ENCODE measurements around the gene ADCY7. TPM values are rescaled to one million over a fixed set of nuclear protein-coding genes. Genes with fewer than 3 reads are reported as not detected.
A peak's percentile ranks its signal among the peaks of the same experiment; 100 is the strongest.
"Not testable (repeated sequence)": the region's sequence is repeated elsewhere in the genome, so short reads cannot be mapped to it uniquely, and the experiment has no call there.

The ADCY7 gene
- total RNA-seq (2014; rRNA removed; shearing (Covaris generic)): 1.0 and 1.1 TPM in 2 replicates

DNA sequence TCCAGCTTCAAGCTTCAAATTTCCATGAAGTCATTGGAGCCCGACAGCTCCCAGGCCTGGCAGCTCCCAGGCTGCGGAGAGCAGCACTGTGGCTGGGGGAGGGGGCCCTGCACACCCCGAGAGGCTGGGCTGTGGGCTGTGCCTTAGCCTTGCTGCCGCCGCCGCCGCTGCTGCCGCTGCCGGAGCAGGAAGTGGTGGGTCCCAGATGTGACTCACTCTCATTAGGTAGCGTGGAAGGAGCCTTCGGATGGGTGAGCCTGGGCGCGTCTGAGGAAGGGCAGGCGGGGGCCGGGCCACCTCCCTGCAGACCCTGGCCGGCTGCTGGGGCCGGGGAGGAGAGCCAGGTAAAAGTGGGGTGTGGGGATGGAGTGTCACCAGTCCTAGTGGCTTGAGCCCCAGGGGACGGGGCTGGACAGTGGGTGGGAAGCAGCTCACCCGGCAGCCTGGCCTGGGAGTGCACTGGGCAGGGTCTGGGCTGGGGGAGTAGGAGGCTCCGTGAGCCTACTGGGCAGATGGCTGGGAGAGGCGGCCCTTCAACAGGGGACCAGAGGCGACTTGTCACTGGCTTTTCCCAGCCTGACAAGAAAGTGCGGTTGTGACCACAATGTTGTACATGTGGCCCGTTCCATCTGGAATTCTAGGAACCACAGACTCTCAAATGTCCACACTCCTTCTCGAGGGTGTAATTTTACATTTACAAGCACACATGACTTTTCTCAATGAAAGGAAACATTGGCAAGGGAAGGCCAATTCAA, at the start of gene ADCY7:
Gene ADCY7, plus strand, starts transcription at position 215 of the 755 bp plus-strand sequence. CDS start 21,629 bp downstream, outside the sequence.
- DNase-seq (ENCODE audit: low spot score): peak; percentile 36

DNA sequence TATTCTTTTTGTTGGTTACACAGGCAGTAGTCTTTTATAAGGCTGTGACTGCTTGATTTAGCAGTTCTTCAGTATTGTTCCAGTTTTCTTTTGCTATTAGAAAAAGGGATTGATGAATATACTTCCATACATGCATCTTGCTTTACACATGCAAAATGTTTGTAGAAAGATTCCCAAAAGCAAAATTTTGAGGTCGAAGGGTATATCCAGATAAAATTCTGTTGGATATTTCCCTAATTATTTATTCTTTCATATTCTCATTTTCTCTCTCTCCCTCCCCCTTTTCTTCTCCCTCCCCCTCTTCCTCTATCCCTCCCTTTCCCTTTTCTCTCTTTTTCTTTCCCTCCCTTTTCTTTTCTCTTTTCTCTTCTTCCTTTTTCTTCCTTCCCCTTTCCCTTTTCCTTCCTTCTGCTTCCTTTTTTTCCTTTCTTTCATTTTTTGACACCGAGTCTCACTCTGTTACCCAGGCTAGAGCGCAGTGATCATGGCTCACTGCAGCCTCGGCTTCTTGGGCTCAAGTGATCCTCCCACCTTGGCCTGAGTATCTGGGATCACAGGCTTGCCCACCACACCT, 46.9 kb upstream of the ADCY7 start:
- DNase-seq (ENCODE audit: low spot score): no peak

DNA sequence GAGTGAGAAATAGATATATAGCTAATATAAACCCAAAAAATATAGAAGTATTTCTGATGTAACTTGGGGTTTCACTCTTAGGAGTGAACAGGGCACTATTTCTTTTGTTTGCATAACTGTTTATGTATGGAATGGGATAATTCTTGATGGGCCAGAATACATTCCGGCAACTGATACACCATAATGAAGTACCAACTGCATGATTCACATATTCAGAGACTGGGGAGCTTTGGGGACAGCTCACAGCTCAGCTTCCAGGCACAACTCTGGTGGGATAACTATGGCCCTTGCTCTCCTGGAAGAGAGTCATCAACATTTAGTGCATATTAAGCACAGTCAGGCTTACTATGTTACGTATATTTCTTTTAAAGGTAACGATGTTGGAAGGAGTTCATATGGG, 42.1 kb upstream of the ADCY7 start:
- DNase-seq (ENCODE audit: low spot score): no peak

DNA sequence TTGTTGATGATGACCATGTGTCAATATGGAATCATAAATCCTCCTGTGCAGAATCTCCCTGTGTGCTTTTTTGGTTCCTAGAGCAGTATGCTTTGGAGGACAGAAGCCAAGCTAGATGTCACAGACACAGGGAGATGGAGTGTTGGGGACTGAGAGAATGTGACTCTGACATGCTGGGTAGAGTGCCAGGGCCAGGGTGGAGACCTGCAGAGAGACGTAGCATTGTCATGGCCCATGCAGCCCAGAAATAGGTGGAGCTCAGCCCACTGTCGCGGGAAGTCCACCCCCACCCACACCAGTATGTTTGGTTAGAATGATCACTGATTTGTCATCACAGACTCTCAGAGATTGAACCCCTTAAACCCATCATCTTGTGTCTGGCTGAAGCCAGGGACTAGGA, 39.2 kb upstream of the ADCY7 start:
- DNase-seq (ENCODE audit: low spot score): no peak

DNA sequence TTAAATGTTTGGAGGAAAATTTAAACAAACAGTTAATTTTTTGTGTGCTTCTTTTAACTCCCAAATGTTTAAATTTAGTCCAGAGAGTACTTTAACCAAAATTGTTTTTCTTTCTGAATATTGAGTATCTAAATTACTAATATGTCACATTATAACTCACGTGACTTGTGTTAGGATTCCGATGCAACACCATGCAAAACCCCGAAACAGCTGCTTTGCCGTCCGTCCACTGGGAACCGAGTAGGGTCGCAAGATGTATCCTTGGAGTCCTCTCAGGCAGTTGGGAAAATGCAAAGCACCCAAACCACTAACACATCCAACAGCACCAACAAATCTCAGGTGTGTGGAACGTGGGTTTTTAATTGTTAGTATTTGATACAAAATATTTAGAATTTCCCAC, 38.7 kb upstream of the ADCY7 start:
- no peak for DNase-seq (ENCODE audit: low spot score)

DNA sequence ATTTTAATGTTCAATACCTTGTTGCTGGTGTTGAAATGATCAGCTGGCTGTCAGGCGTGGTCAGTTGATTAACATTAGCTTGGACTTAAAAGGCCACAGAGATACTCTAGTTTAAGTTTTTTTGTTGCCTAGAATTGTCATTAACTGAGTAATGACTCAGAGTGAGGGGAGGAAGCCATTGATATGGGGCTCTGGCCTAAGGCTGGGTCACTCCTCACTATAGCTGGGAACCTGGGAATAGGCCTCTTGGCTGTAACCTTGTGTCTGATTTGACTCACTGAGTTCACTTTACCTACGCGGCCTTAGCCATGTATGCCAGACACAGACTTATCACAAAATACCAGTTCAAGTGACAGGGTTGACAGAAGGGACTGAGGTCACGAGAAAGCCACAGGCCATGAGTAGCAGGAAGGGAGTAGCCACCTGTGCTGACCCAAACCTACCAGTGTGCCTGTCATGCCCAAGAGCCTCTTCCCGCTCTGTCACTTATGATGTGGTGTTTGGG, 37.9 kb upstream of the ADCY7 start:
- DNase-seq (ENCODE audit: low spot score): no peak

DNA sequence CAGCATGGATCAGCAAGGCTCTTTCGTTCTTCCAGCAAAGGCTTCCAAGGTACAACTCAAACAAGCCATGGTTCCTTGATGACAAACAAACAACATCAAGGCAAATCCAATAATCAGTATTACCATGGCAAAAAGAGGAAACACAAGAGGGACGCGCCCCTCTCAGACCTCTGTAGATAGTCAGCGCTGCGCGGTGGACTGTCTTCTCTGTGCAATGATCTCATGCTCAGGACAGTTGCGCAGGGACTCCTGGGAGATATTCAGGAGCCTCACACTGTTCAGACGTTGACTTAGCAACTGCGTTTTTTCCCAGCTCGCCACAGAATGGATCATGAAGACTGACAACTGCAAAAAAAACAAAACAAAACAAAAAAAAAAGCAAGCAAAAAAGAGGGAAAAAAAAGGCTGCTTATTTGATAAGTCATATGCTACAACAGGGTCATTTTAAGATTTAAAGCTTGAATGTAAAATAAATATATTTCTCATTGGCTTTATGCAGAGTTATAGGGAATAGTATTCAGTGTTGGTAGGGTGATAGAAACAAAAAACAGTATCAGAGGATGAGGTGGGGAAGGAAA, 37.1 kb upstream of the ADCY7 start:
- no peak for DNase-seq (ENCODE audit: low spot score)

DNA sequence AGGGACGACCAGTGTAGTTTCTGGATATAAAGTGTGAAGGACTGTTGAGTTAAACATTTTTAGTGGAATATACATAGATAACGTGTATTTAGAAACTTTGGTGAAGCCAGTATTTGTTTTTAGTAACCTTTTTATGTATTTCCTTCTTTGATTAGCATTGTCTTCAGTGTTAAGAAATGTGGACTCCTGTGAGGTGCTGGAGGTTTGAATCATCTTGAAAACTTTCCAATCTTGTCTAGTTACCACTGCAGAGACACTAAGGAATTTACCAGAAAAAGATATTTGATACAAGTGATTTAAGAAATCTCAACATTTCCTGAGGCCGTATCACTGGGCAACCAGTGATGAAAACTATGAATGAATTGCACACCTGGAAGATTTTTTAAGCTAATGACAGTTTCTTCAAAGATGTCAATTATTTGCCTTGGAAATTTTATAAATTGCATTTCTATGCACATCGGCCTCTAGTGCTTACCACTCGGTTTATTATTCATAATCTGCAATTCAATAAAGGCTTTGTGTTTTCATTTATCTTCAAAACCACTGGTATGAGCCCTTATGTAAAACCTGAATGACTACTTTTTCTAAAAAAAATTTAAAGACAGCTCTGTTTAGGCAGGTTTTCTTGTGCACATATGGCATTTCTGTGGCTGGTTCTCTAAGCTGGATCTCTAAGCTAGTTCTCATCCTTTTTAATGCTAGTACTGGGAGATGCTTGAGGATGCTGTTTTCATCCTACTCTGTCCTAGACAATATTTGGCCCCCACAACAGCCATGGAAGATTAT, 31.4 kb upstream of the ADCY7 start:
- DNase-seq (ENCODE audit: low spot score): no peak

DNA sequence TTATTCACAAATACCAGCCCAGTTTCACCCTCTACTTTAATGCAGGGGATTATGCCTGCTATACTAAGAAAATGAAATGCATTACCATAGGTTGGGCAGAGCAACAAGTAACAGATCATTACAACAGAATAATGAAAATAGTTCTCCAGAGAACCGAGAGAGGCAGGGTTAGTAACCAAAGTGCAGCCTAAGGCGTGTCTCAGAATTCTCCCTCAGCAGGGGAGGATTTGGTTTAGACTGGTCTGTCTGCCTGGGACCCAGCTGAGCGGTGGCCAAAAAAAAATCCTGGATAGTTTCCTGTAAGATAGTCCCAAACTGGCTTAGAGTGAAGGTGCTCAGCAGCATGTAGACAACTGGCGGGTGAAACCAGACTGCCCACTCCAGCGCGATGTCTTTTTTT, 30.8 kb upstream of the ADCY7 start:
- no peak for DNase-seq (ENCODE audit: low spot score)

DNA sequence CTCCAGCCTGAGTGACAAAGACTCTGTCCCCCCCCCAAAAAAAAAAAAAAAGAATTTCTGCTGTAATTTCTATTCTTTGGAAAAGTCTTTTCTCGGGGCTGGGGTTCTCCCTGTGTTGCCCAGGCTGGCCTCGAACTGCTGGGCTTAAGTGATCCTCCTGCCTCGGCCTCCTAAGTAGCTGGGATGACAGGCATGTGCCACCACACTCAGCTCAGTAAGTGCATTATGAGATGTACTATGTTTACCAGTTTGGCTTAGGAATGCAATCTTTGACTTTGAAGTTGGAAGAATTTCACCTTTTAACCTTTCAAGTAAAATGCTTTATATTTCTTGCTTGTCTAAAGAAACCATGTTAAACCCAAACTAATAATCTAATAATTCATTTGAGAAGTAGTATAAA, 28.0 kb upstream of the ADCY7 start:
- no peak for DNase-seq (ENCODE audit: low spot score)

DNA sequence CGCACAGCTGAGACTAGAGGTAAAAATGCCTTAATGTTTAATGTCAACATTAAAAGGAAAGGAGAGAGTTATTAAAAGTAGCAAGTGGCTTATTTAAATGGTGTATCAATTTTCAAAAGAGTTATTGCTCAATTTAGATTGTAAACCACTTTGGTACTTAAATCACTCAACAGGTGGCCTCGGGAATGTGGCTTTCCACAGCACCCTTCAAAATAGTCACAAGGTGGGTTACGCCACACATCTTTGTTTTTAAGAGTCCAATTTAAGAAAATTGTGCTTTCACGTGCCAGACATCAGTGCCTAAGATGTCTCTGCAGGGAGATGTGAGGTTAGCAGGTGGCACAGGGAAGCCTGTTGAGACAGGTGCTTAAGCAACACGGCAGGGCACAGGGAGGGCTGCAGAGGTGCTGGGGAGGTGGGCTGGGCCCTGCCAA, 27.5 kb upstream of the ADCY7 start:
- DNase-seq (ENCODE audit: low spot score): no peak

DNA sequence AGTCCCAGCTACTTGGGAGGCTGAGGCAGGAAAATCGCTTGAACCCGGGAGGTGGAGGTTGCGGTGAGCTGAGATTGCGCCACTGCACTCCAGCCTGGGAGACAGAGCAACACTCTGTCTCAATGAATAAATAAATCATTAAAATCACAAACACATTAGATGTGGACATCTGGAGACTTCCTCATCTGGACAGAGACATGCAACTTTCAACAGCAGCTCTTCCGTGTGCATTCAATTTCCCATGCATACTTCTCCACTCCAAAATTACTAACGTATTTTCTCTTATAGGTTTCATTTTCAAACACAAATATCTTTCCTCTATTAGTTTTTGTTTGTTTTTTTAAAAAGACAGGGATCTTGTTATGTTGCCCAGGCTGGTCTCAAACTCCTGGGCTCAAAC, 23.3 kb upstream of the ADCY7 start:
- not testable (repeated sequence) for DNase-seq (ENCODE audit: low spot score)

DNA sequence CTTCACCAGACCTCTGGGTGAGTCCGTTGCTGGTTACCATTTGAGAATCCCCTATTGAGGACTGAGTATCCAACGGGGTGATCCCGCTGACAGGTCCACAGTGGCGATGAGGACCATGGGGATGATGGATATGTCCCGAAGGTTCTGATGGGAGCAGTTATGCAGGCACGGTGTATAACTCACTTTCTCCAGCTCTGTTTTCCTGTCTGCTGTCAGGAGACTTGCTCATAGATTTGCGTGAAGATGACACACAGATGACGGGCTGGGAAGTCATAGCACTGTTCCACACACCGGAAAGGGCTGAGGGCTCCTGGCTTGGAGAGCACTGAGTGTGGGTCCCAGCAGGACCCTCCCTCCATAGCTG, 22.2 kb upstream of the ADCY7 start:
- DNase-seq (ENCODE audit: low spot score): no peak

DNA sequence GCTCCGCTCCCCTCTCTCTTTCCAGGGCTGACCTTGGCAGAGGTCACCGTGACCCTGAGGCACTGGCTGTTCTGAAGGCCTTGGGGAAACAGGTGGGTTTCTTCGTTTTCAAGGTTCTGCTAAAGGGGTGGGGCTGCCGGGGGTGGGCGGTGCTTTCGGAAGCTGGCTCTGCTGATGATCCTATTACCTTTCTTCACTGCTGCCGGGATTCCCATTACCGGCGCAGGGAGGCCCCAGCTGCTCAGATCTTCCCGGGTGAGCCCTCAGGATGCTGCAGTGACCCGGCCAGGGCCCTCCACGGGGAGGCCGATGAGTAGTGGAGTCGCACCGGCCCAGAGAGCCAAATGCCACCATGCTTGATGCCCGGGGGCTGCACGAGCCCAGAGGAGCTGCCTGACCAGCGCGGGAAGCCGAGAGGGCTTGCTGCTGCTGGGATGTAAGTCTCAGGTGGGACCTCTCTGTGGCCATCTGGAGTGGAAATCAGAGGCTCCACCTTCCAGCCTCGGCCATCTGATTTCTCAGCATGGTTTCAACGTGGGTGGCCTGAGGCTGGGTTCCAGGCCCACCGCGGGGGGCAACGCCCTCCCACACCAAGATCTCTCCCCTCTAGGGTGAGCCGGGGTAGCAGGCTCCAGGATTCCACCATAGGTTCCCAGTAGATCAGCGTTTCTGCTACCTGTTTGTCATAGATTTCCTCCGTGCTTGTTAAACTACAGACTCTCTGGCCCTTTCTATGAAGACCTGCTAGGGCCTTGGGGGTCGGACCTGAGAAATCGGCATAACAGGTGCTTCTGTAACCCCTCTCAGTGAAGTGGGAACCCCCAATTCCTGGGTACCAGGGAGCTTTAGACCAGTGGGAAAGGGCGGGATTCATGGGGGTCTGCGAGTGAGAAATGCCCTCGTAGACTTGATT, 21.6 kb upstream of the ADCY7 start:
- peak; percentile 9 for DNase-seq (ENCODE audit: low spot score)

DNA sequence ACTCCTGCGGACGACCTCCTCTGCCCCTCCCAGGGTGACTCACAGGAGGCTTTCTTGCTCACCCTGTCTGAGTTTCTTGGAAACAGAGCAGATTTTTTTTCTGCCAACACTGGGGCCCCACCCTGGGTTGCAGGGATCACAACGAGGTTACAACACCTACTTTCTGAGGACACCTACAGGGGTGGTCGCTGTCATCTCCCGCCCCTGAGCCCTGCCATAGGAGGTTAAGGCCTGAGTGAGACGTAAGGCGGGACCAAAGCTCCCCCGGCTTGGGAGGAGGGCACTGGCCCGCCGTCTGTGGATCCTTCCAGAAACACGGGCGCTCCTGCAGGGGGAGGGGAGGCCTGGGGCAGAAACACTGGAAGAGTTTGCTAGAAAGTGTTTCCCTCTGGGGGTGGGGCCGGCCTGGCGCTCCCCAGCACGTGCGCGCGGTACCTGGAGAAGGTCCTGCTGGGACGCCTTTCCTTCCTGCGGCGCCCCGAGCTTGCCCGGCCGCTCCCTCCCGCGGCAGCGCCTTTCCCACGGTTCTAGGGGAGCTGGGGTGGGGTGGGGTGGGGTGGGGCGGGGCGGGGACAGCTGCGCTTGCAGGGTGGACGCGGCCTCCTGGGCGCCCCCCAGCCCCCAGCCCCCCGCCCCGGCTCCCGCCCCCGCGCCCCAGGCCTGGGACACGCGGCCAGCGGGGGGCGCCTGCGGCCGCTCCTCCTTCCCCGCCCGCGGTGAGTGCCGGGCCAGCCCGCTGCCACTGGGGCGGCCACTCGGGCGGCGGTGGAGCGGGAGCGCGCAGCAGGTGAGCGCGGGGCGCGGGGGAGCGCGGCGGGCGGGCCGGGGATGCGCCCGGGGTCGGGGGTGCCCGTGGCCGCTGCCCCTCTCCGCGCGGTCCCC, 20.7 kb upstream of the ADCY7 start:
- peak; percentile 46 for DNase-seq (ENCODE audit: low spot score)

DNA sequence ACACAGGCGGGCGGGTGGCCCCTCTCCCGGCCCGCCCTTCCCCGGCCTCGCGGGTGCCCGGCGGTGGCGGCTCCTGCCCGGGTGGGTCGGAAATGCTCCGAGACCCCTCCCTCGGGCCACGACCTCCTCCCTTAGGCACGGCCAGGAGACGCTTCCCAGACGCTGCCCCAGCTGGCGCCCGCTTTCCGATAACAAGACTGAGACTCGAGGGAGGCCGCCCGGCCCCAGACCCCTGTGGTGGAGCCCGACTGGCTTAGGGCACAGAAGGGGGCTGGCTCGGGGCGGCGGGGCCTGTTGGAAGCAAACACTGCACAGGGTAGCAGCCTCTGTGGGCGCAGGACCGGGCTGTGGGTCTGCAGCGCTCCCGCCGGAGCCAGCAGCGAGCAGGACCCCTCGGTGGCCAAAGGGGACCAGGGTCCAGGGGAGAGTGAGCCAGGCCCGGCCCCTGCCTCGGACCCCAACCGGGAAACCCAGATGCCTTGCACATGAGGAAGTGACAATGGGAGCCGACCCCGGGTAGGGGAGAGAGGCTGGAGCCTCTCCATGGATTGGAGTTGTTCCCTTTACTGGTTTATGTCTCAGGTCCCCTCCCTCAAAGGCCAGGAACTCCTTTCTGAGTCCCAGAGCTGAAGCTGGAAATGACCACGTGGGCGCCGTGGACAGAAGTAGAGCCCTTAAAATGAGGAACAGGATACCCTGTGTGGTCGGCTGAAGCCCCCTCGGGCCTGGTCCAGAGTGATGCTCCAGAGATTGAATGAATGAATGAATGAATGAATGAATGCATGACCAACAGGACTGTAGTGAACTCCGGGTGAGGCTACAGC, 19.8 kb upstream of the ADCY7 start:
- DNase-seq (ENCODE audit: low spot score): no peak

DNA sequence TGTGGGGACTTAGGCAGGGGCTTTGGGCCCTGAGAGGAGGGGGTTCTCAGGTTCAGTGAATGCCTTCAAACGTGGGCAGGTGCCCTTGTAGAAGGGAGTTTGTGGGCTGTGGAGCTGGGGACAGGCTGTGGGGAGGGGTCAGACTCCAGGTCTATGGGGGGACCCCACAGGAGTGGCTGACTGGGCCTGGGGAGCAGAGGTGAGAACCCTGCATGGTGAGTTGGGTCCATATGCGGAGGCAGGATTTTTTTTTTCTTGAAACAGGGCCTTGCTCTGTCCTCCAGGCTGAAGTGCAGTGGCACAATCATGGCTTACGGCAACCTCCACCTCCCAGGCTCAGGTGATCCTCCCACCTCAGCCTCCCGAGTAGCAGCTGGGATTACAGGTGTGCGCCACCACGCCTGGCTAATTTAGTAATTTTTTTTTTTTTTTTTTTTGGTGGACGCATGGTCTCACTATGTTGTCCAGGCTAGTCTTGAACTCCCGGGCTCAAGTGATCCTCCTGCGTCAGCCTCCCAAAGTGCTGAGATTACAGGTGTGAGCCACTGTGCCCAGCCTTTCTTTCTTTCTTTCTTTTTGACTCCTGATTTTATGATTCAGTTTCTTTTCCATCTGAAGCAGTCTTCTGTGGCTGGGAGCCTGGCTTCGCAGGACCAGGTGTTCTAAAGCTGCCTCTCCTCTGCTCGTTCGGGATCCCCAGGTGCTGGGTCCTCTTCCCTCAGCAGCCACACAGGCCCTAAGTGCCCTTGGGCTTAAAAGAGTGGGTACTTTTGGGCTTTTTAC, 19.0 kb upstream of the ADCY7 start:
- no peak for DNase-seq (ENCODE audit: low spot score)

DNA sequence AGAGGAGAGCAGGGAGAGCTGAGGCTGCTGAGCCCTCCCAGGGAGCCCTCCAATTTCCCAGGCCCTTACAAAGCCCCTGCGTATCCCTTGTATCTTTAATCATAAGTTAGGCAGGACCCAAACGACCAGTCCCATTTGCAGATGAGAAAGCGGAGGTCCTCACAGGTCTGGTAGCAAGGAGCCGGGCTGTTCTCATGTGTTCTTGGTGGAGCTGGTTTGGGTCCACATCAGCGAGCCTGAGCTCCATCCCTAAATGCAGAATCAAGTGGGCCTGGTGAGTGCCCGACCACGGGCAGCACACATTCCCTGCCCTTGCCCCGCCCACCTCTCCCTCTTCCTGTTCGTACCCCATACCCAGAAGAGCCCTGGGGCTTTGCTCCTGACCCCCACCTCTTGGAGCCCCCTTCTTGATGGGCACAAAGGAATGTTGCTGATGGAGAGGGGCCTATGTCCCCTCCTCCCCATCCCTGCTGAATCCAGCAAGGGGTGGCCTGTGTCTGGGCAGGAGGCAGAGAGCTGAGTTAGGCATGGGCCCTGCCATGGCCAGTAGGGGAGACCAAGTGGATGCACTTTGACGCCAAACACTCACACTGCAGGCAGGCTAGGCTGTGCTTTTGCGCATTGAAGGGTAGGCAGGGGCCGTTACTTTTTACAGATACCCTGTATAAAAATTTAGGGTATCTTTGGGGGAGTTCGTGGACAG, 18.3 kb upstream of the ADCY7 start:
- no peak for DNase-seq (ENCODE audit: low spot score)

Measured in HT-29 (cell line).